Hematopoietic multipotent progenitor cell treated with erythropoietin and hydrocortisone succinate and interleukin-3 and kit ligand, for 6 days (in vitro differentiated cells): ENCODE data around the gene CTNNB1.

Source experiments
- DNase-seq: peaks from one replicate; pipeline ENCODE4 v3.0.0-alpha.2; 2015

Gene CTNNB1

GRCh38 chr3:41220906-41221677 lies 21.8 kb downstream of the CTNNB1 start:
- no peak for DNase-seq

DNA sequence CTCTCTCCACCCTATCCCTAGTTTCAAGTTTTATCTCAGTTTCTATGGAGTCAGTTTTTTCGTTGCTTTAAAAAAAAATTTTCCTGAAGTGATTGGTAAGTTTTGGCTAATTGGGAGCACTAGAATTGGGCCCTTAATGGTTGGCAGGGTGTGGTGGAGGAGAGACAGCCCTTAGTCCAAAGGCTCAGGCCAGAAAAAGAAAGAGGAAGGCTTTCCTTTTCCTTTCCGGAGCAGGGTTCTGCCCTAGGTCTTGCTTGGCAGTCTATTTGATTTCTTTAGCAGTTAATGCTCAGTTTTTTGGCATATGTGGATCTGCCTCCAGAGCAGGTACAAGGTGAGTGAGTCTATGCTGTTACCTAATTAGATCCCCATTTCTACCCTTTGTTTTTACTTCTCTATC lies 22.7 kb downstream of the CTNNB1 start:
- no peak for DNase-seq

DNA sequence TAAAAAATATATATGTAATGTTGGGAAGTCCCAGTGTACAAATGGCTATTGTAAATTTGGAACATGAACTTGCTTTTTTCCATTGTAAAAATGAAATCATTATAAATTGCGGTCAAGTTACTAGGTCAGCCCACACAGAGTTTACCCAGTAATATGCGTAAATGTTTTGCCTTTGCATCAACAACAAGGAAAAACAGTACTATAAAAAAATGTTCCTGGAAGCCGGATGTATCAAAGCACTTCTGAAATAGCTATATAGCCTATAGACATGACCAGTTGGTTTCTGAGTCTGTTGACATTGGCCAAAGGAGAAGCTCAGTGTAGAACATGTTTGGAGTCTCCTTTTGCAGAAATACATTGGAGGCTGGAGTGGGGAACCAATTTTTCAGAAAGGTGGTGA lies 23.2 kb downstream of the CTNNB1 start:
- DNase-seq, result no peak

- no peak for DNase-seq
Observed at GRCh38 chr3:41223078-41223477, 23.8 kb downstream of the CTNNB1 start.

DNA sequence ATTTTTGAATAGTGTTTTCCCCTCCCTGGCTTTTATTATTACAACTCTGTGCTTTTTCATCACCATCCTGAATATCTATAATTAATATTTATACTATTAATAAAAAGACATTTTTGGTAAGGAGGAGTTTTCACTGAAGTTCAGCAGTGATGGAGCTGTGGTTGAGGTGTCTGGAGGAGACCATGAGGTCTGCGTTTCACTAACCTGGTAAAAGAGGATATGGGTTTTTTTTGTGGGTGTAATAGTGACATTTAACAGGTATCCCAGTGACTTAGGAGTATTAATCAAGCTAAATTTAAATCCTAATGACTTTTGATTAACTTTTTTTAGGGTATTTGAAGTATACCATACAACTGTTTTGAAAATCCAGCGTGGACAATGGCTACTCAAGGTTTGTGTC lies 24.4 kb downstream of the CTNNB1 start:
- no peak for DNase-seq

DNA sequence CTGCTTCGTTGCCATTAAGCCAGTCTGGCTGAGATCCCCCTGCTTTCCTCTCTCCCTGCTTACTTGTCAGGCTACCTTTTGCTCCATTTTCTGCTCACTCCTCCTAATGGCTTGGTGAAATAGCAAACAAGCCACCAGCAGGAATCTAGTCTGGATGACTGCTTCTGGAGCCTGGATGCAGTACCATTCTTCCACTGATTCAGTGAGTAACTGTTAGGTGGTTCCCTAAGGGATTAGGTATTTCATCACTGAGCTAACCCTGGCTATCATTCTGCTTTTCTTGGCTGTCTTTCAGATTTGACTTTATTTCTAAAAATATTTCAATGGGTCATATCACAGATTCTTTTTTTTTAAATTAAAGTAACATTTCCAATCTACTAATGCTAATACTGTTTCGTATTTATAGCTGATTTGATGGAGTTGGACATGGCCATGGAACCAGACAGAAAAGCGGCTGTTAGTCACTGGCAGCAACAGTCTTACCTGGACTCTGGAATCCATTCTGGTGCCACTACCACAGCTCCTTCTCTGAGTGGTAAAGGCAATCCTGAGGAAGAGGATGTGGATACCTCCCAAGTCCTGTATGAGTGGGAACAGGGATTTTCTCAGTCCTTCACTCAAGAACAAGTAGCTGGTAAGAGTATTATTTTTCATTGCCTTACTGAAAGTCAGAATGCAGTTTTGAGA lies 25.0 kb downstream of the CTNNB1 start:
- DNase-seq, result no peak

- DNase-seq, result no peak
Observed at GRCh38 chr3:41234823-41235721, 35.8 kb downstream of the CTNNB1 start.

- DNase-seq, result no peak
Observed at GRCh38 chr3:41236228-41236627, 36.9 kb downstream of the CTNNB1 start.

GRCh38 chr3:41237907-41238306 lies 38.6 kb downstream of the CTNNB1 start:
- no peak for DNase-seq

DNA sequence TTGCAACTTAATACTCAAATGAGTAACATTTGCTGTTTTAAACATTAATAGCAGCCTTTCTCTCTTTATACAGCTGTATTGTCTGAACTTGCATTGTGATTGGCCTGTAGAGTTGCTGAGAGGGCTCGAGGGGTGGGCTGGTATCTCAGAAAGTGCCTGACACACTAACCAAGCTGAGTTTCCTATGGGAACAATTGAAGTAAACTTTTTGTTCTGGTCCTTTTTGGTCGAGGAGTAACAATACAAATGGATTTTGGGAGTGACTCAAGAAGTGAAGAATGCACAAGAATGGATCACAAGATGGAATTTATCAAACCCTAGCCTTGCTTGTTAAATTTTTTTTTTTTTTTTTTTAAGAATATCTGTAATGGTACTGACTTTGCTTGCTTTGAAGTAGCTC lies 40.3 kb downstream of the CTNNB1 start:
- DNase-seq, result no peak

DNA sequence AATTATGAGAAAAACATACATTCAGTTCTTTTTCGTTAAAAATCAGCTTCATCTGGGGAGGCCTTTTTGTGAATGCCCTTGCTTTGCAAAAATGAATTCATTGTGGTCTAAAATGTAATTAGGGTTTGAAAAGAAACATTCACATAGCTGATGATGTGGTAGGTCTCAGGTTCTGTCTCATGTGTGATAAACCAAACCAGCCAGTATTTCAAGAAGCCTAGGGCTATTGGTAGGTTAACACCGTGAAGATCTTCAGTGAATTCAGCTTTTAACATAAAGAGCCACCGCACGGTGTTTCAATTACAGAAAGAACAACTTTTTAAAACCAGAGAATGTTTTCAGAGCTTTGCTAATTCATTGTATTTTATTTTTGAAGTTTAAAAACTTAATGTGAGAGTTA lies 41.9 kb downstream of the CTNNB1 start:
- no peak for DNase-seq

DNA sequence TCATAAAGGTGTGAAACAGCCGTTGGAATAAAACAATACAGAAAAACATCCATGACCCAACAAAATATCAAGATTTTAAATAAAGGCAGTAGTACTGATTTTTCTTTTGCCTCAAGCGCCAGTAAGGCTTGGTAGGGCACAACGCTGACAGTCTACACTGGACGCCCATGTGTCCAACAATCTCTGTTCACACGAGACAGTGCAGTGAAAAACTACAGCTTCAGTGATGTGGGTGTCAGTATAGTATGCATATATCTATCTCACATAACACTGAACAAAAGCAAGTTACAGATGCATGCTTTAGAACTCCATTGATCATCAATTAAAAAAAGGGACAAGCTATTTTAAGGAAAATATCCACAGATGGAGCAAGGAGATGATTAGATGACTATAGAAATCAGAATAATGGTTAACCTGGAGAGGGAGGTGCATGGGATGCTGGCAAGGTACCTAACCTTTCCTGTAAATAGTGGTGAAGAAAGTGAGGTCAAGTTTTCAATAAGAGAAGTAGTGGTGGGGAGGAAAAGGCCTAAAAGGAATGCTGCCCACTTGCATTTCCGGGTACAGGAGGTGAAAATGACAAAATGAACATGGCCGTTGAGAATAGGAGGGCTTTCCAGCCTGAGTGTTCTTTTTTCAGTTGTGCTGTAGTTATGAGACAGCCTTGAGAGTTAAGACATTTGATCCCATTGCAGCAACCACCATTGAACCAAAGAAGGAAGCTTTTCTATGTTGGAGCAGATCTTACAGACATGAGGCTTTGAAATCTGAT lies 42.7 kb downstream of the CTNNB1 start:
- DNase-seq, result no peak

DNA sequence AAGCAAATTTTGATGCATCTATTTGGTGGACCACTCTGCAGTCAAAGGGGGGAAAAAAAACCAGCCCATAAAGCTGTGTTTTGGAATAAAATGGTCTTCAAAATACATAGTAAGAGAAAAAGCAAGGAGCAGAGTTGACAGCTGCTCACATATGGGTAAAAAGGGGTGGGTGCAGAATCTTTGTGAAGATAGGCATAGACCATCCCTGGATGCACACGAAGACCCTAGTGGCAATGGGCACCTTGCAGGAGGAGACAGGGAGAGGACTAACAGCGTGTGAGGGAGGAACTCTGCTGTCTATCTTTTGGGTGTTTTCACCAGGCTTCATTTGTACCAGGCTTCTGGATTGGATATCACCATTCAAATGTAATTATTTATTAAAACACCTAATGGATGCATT lies 43.9 kb downstream of the CTNNB1 start:
- DNase-seq, result no peak

- no peak for DNase-seq
Observed at GRCh38 chr3:41244620-41245336, 45.5 kb downstream of the CTNNB1 start.

DNA sequence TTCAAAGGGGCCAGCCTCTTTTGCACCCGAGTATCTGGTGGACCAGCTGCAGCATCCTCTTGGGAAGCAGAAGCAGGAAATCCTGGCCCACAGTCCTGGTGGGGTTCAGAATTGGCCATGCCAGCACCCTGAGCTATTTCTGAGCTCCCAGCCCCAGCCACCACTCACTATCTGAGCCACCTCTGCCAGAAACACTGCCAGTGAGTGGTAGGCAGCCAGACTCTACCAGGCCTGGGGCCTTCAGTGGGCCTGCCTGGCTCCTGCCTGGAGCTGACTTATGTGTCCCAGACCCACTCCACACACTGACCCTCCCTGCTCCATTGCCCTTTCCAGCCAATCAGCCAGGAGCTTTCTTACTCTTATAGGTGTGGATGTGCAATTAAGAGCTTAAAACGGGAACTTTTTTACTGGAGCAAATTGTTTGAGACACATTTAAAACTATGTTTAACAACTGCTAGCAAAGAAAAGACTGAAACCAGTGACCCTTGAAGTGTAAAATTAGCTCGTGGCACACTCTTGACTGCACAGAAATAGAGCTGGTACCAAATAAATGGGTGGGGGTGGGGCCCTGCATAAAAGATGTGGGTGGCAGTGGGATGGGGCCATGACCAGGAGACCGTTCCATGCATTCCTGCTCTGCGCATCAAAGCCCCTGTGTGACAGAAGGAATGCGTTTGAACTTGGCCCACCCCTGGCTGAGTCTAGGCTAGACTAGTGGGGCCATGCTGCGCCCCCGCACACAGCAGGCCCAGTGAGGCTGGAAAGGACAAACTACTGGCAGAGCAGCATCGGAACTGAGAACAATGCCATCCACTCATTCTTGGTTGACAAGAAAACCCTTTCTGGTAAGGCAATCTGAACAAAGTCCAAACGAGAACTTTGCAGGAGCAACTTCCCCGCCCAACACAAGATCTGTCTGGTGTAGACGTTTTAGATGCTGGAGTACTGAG lies 48.0 kb downstream of the CTNNB1 start:
- no peak for DNase-seq

DNA sequence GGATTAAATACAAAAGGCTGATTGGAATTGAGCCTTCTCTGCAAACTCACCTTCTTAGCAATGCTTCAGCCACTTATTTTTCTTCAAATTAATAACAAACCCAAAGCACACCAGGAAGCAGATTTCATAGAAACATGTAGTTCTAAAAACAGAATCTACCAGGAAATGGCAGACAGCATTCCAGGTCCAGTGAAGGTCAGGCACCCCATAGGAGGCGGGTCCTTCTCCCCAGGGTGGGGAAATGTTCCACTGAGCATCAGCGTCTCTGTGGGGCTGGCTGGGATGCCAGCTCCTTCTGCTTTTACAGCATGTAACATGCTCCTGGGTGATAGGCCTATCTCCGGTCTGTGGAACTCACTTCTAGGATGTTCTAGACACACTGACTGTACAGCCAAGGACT lies 49.2 kb downstream of the CTNNB1 start:
- no peak for DNase-seq

- DNase-seq, result no peak
Observed at GRCh38 chr3:41249318-41249717, 50.0 kb downstream of the CTNNB1 start.

GRCh38 chr3:41250825-41251224 lies 51.5 kb downstream of the CTNNB1 start:
- no peak for DNase-seq

DNA sequence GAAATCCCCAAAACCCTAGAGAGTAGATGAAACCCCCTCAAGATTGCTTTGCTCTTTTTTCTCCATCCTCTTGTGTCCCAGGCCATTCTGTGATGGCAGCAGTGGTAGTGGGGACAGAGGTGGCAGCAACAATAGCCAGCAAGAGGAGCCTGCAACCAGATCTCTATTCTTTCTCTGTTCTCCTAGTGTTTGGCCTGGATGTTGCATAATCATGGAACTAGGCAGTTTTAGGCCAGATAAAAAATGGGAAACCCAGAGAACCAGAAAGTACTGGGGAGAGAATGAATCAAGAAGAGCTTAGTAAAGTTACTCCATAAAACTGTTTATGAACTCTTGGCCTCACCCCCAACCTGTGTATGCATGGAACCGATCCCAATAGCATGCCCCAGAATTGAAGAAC lies 52.3 kb downstream of the CTNNB1 start:
- no peak for DNase-seq

DNA sequence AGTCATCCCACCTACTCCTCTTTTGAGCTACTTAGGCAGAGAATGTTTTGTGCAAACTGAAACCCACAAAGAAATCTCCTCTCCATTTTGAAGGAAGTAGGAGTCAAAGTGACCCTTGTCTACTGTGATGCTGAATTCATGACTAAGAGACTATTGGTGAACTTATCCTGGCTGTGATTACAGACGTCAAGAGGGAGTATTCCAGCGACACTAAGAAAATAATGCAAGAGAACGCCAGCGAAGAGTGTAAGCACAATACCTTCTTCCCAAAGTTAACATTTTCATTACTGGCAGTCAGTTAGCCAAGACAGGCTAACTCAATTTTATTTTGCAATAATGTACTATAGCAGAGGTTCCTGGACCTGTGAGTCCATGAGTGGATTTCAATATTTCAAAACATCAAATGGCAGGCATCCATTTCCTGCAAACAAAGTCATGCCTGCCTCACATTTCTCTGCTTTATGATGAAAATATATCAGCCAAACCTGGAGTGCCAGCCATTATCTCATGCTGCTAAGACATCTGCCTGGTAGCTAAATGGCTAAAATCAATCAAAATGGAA lies 59.0 kb downstream of the CTNNB1 start:
- DNase-seq, result no peak
